Ovary (tissue), 3 donors: ENCODE results near the gene WASL.

Experiments used
- POLR2A ChIP-seq: fragments of 450-650 bp; IDR thresholded peaks from one replicate; pipeline ENCODE4 v1.6.1; 2017; ENCODE audit warnings: antibody characterized with exemption, mild to moderate bottlenecking, moderate library complexity
- TF ChIP-seq, protein P1 (sequence below), 3 donors: fragments of 450-650 bp in 2 of 3; fragments of 200-600 bp in 1 of 3; IDR thresholded peaks; one replicate each; pipeline versions ENCODE4 v1.5.1 to v1.8.0; 2016 to 2022; ENCODE audit warnings: antibody characterized with exemption in 3 of 3, mild to moderate bottlenecking in 1 of 3
- donor health status: DM: no; HTN: no; CAD: no.

DNA sequence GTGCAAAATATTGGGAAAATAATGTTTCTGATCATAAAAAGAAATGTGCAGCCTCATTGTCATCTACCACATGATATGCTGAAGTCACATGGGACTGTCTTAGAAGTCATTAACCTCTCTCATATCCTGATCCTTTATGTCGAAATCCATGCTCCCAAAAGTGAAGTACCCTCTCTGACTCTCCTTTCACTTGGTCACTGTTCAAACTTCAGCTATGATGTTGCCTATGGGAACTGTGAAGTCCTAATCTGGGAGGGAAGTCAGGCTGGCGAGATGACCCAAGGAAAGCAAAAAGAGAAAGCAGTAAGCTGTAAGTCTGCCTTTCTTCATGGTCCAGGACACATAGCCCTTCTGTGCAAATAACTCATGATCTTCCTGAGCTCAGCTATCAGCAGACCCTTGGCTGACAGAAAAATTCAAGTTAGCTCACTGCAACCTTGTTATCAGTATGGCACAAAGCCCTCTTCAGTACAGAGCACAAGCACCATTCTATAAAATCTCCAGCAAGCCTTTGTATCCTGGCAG is 29.5 kb downstream of the WASL start:
- TF ChIP-seq, protein P1, sequence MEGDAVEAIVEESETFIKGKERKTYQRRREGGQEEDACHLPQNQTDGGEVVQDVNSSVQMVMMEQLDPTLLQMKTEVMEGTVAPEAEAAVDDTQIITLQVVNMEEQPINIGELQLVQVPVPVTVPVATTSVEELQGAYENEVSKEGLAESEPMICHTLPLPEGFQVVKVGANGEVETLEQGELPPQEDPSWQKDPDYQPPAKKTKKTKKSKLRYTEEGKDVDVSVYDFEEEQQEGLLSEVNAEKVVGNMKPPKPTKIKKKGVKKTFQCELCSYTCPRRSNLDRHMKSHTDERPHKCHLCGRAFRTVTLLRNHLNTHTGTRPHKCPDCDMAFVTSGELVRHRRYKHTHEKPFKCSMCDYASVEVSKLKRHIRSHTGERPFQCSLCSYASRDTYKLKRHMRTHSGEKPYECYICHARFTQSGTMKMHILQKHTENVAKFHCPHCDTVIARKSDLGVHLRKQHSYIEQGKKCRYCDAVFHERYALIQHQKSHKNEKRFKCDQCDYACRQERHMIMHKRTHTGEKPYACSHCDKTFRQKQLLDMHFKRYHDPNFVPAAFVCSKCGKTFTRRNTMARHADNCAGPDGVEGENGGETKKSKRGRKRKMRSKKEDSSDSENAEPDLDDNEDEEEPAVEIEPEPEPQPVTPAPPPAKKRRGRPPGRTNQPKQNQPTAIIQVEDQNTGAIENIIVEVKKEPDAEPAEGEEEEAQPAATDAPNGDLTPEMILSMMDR (IDR thresholded peaks at IDR 0.05): no peak
- TF ChIP-seq POLR2A: no peak
